GM21390 (cell line): Measurements from ENCODE around the gene MAGEC1.
"Not testable (repeated sequence)": the region's sequence is repeated elsewhere in the genome, so short reads cannot be mapped to it uniquely, and the experiment has no call there.

ENCODE experiments used
- ATAC-seq: cut with Tn5 transposase; IDR thresholded peaks from one replicate; pipeline ENCODE4 v1.9.1; 2021; ENCODE audit not compliant: unreplicated experiment

MAGEC1 gene

GRCh38 chrX:141903400-141904155 lies at the start of gene MAGEC1:
TSS of gene MAGEC1 (plus strand) at chrX:141903894. CDS start at chrX:141905073, 1,179 bp downstream.
- no peak for ATAC-seq

DNA sequence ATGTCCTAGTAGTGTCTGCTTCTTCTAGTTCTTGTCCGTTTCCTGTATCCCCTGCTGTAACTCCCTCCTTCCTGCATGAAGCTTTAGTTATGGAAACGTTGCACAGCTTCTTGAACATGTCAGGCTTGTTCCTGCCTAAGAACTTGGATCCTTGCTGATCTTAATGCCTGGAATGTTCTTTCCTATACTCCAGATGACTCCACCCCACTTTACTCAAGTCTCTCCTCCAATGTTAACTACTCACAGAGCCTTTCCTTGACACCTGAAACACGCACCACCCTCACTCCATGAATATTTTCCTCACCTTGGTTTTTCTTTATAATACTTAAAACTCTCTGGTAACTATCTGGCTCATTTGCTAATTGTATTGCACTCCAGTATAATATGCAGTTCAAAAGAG lies 46.2 kb upstream of the MAGEC1 start:
- ATAC-seq, result no peak

GRCh38 chrX:141879616-141880015 lies 24.1 kb upstream of the MAGEC1 start:
- no peak for ATAC-seq

GRCh38 chrX:141888811-141889210 lies 14.9 kb upstream of the MAGEC1 start:
- ATAC-seq, result not testable (repeated sequence)

GRCh38 chrX:141894733-141895132 lies 9.0 kb upstream of the MAGEC1 start:
- ATAC-seq, result no peak

DNA sequence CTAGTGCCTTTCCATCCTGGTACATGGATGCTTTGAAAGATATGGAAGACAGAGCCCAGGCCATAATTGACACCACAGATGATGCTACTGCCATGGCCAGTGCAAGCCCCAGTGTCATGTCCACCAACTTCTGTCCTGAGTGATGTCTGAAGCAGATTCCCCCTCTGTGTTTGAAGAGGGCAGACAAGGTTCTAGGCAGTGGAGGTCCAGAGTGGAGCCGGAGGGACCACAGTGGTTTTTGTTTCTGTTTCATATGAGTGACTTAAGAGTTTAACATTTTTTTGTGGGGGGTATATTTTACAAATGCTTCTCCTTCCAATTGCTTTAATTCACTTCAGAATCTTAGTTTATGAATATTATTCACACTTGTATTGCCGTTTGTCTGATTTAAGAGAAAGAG lies 6.0 kb upstream of the MAGEC1 start:
- no peak for ATAC-seq

- ATAC-seq, result no peak
Measured at GRCh38 chrX:141902366-141902765, 1.3 kb upstream of the MAGEC1 start.

- ATAC-seq, result no peak
Measured at GRCh38 chrX:141904262-141904661, 568 bp downstream of the MAGEC1 start.

DNA sequence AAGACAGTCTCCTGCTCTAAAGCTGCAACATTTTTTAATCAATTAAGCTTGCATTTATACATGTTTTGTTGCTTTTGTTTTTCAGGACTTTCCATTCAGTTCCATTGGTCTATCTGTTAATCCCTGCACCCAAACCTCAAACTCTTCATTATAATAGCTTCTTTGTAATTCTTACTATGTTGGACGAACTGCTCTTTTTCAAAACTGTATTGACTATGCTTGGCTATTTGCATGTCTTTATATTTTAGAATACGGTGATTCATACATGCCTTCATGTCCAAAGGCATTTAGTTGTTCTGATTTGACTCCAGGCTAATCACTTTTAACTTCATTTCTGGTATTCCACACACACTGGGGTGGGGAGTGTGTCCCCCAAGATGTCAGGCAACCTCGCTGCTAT lies 14.1 kb downstream of the MAGEC1 start:
- no peak for ATAC-seq

GRCh38 chrX:141924293-141924692 lies 20.6 kb downstream of the MAGEC1 start:
- no peak for ATAC-seq

- ATAC-seq, result no peak
Measured at GRCh38 chrX:141928432-141928831, 24.7 kb downstream of the MAGEC1 start.

DNA sequence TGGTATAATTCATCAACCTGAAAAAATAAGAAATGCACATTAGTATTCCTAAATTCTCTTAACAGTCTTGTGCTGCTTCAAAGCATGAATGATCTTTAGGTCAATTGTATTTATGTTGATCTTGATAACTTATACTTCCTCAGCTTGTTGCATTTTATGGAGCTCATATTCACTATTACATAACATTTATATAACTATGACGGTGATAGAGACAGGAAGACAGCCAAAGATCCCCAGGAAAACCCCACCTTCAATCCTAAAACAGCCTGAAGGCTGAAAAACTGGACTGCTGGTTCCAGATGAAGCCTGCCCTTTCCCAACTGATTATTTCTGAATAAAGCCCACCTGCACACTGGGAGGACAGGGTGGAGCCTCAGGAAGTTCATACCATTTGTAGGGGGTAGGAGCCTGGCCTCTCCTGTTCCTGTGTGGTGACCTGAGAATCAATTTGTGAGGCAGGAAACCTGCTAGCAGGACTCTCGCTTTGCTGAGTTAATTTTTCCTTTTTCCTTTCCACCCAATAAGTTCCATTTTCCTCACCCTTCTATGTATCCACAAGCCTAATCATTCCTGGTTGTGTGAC lies 30.5 kb downstream of the MAGEC1 start:
- no peak for ATAC-seq

- no peak for ATAC-seq
Measured at GRCh38 chrX:141935645-141936044, 32.0 kb downstream of the MAGEC1 start.

DNA sequence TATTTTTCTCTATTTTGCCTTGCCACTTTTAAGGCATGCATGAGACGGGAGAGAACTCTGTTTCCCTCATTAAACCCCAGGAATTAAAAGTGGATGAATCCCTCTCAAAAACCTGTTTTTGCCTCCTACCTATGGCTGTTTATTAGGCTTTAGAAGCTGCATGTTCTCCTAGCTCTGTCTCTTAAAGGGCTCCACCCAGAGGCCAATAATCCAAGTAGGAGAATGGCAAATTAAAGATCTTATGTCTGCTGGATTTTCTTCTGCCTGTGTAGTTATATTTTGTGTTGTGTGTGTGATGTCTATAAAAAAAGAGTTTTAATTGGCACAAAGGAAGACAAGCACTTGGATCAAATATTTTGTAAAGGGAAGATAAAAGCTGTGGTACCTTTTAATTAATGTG lies 32.4 kb downstream of the MAGEC1 start:
- no peak for ATAC-seq

DNA sequence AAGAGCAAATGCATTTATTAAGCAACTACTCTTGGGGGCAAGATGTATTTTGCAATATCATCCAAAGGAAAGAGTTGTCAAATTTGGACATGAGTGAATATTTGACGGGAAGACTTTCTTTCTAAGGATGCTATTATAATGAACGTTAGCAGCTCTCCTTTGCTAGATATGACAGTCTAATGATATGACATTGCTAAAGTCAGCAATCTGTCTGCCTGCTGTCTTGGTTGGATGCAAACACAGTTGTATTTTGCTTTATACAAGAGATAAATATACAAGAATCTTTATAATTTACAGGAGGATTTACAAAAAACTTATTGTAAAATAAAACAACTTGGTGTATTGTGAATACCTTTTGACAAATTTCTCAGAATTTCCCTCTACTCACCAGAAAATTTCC lies 37.5 kb downstream of the MAGEC1 start:
- no peak for ATAC-seq

DNA sequence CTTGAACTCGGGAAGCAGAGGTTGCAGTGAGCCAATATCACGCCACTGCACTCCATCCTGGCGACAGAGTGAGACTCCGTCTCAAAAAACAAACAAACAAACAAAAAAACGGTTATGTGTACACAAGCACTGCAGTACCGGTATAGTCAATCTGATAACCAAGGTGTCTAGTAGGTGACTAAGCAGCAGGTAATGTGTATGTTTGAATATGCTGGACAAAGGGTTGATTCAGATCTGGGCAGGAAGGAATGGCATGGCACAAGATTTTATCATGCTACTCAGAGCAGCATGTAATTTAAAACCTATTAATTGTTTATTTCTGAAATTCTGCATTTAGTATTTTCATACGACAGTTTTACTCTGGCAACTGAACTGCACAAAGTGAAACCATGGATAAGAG lies 41.7 kb downstream of the MAGEC1 start:
- ATAC-seq, result no peak

DNA sequence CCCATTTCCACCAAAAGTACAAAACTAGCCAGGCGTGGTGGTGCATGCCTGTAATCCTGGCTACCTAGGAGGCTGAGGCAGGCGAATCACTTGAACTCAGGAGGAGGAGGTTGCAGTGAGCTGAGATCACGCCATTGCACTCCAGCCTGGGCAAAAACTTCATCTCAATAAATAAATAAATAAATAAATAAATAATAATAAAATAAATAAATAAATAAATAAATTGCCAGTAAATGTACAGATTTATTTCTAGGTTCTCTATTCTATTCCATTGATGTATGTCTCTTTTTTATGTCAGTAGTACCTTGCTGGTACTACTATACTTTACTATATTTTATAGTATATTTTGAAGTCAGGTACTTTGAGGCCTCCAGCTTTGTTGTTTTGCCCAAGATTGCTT lies 43.7 kb downstream of the MAGEC1 start:
- no peak for ATAC-seq

GRCh38 chrX:141952603-141953002 lies 48.9 kb downstream of the MAGEC1 start:
- no peak for ATAC-seq

GRCh38 chrX:141958675-141959074 lies 55.0 kb downstream of the MAGEC1 start:
- no peak for ATAC-seq
